HG03575 (cell line): Measurements from ENCODE around the gene EML6.

Source experiments
- ATAC-seq: cut with Tn5 transposase; IDR thresholded peaks from one replicate; pipeline ENCODE4 v1.9.1; 2021; ENCODE audit not compliant: unreplicated experiment, insufficient number of reproducible peaks, low FRiP score; ENCODE audit errors: extremely low read depth

EML6 gene

DNA sequence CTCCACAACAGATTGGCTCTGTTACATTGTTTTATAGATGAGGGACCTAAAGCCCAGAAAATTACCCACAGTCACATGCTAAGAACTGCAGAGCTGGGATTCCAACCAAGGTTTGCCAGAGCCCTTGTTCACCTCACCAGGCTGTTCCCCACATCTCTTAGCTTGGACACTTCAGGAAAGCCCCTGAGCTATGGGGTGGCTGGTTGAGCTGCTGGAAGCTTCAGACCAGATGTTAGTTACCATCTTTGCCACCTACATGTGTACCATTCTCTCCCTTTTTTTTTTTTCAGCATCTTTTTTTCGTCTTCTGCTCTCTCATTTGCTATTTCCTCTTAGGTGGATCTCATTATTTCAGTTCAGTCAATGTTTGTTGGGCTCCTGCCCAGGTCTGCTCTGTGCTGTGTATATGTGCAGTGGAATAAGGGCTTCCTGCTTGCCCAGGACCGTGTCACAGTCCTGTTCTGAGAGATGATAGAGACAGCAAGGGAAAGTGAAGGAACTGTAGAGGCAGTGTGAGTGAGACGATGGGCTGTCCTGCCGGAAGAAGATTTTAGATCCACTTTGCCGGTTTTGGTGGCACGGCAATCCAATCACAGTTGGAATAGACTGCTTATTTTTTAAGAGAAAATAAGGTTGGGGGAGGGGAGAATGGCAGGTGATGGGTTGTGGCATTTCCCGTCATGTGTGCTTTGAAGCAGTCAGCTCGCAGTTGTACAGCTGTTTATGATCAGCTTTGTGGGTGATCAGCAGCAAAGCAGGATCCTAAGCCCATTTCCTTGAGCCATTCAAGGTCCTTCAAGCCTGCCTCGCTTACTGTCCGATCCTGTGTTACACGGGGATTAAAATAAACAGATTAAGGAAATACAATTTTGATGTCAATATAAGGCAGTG lies 174.2 kb downstream of the EML6 start:
- ATAC-seq, result no peak

DNA sequence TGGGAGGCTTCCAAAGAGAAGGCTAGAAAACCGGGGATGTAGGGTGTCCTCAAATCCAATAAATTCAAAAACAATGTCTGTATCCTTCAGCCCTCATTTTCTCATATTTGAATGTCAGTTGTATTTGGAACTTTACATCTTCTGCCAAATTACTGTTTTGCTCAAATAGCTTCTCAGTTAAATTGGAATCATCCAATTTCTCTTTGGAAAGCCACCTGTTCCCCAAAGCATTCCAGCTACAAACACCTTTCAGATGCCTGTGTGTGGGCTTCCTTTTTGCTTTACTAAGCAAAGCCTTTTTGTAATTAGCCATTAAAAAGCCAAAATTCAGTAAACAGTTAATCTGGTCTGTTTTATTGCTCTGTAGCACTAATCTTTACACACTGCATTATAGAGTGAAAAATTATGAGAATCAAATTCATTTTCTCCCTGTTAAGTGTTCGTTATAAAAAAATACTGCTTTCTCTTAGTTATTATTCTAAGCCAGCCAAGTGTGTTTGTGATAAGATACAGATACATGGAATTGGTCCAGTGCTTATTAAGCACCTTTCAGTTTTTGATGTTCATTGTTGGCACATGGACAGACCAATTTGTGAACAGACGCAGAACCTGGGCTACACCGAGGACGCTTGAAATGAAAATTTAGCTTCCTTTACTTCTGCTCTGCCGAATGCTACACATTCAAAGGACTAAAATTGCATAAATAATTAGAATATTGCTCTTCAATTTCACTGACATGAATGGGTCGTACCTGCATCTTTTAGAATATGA lies 175.2 kb downstream of the EML6 start:
- ATAC-seq, result no peak

DNA sequence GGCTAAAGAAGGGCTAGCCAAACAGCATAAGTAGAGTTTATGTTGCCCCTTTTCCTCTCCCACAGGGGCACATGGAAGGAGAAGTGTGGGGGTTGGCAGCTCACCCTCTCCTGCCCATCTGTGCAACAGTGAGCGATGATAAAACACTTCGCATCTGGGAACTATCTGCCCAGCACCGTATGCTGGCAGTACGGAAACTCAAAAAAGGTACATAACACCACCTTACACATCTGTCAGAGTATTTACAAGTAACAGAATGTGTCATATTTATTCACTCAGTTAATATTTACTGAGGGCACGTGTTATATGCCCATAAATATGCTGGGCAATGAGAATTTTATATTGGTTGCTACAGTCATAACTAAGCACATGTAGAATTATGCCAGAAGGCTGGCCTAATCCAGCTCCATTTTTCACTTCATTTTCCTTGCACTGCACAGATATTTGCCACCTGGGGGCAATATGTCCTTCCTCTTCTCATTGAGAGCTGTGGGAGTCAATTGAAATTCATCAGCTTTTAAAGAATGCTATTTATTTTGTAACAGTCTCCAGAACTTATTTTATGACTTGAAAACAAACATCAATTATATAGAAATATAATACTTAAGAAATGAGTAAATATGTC lies 176.2 kb downstream of the EML6 start:
- no peak for ATAC-seq

DNA sequence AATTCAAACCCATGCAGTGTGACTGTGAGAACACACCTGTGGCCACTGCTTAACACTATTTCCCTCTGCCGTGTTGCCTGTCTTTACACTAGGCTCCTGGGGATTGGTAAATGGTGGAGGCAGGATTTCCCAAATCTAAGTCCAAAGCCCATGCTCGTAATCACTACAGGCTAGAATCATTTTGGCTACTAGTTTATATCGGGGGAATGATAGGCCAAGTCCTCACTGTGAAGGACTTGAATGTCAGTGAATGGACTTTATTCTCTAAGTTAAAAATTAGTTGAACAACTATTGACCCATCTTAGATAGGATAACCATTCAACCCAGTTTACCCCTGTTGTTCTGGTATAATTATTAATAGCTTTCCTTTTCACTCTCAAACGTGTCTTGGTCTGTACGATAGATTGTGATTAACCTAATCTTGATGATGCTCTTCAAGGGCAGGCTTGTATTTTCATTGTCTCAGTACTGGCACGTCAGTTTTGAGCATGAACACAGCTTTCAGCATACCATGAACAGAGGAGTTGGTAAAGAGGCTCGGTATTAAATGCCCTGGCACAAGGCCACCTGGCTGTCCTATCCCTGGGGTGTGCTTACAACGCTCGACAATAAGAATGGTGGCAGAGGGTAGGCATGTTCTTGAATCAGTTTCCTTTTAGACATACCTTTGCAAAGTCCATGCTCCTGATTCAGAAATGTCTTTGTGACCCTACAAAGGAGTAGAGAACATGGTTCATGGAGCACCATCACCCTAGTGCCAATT lies 177.9 kb downstream of the EML6 start:
- no peak for ATAC-seq

DNA sequence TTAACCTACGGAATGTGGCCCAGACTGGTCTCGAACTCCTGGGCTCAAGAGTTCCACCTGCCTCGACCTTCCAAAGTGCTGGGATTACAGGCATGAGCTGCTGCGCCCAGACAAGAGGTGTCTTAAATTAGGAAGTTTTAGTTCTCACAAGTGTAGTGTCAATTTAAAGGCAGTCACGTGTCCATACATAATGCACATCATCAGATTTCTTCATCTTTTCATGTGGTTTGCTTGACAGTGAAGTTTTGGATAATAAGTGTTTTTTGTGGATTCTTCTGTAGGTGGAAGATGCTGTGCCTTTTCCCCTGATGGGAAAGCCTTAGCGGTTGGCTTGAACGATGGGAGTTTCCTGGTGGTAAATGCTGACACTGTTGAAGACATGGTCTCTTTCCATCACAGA lies 179.3 kb downstream of the EML6 start:
- ATAC-seq, result no peak

DNA sequence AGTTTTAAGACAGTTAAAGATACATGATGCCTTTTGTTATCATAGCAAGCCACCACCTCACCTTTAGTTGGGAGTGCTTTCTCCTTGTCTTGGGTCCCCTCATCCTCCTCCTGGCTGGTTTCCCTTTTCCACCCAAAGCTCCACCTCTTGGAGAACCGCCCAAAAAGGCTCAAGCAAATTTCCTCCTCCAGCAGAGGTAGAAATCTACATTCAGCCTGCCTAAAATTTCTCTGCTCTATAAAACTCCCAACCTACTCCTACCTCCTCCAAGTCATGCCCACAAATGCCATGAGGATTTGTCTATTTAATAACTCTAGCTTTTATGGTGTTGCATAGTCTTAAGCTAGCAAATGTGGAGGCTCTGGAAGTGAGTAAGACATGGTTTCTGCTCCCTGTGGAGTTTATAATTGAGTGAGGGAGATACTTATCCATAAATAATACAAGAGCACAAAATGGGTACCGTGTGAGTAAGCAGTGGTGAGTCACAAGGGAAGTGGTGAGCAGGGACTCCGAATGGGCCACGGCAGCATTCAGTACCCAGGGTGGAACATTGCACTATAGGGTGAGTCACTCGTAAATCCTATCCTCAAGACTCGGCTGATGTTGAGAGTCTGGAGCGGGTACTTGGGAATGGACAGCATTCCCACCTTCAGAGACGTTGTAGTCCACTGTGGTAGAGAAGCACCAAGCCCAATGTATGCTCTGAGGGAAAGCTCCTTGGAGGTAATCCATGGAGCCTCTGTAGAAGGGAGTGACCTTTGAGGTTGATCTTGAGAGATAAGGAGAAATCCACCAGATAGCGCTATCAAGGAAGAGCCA lies 180.5 kb downstream of the EML6 start:
- ATAC-seq, result no peak

DNA sequence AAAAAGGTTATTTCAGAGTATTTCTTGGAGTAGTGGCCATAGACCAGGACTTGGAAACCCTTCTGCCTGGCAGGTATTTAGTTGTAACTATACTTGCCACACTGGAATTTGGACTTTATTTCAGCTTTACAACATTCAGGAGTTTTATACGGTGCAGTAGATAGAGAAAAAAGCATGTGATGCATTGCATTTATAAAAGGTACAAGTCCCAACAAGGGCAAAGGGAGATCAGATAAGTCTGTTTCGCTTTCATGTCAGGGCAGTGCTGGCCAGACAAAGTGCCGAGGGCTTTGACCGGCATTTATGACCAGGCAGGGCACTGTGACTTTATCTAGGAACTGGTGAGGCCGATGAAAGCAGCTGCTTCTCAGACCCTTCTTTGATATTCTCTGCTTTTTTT lies 181.4 kb downstream of the EML6 start:
- no peak for ATAC-seq

DNA sequence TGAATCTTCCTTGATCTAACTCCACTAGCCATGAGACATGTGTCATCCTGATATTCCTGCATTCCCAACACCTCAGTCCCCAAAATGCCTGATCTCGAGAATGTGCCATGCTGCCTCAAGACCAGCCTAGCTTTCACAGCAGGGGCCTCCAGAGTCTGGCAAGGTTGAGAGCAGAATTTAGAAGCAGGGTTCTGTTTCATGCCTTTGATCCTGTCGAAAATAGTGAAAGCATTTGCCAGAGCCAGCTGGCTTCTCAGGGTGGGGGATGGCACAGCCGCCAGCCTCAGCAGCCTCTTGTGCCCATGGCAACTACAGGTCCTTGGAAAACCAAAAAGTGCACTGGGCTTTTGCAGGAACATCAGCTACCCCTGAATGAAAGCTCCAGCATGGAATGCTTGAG lies 183.3 kb downstream of the EML6 start:
- ATAC-seq, result no peak

DNA sequence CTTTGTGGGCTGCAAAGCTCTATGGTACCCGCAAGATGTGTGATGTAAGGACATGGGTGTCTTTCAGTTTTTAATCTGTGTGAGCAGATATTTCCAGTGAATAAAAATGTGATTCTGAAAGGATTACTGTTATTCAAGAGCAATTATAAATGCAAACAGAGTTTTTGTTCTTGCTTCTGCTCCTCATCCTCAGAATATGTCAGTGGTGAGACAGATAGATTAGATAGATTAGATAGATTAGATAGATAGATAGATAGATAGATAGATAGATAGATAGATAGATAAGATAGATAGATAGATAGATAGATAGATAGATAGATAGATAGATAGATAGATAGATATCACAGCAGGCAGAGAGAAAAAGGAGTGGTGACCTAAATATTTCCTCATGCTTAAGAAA lies 184.2 kb downstream of the EML6 start:
- no peak for ATAC-seq

DNA sequence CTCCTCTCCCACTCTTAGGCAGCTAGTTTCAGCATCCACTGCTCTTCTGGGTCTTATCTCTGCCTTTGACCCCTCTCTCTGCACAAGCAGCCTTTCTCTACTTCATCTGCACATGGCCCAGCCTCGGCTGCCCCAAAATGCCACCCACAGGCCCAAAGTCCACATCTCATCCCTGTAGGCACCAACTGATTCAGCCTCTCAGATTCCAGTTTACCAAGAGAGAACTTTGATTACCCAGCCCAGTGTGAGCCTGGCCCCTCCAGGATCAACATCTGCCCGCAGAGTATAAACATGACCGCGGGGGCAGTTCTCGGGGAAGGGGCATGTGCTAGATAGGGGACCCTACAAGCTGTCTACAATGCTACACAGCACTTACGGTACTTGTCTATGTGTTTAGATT lies 185.1 kb downstream of the EML6 start:
- no peak for ATAC-seq

DNA sequence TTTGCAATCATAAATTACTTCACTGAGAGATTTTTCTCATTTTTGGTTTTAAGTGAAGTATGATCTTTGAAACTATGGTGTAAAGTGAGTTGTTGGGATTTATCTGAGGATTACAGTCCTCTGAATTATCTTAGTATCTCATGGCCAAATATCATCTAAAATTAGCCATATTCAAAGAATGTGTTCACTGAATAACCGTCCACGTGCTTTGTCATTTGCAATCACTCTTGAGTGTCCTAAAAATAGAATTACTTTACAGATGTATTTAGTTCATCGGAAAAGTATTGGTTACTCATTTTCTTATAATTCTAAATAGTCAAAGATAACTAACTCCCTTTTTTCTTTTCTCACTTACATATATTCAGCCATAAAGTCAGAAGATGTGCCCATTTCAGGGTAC lies 185.5 kb downstream of the EML6 start:
- no peak for ATAC-seq

DNA sequence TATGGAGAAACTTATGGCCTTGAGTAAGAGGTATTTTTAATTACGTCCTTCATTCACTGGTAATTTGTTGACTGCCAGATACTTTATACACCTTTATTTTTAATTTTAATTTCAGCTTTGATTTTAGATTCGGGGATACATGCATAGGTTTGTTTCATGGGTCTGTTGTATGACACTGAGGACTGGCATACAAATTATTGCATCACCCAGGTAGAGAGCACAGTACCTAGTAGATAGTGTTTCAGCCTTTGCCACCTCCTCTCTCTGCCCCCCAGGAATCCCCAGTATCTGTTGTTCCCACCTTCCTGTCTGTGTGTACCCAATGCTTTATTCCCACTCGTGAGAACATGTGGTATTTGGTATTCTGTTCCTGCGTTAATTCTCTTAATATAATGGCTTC lies 188.8 kb downstream of the EML6 start:
- ATAC-seq, result no peak

DNA sequence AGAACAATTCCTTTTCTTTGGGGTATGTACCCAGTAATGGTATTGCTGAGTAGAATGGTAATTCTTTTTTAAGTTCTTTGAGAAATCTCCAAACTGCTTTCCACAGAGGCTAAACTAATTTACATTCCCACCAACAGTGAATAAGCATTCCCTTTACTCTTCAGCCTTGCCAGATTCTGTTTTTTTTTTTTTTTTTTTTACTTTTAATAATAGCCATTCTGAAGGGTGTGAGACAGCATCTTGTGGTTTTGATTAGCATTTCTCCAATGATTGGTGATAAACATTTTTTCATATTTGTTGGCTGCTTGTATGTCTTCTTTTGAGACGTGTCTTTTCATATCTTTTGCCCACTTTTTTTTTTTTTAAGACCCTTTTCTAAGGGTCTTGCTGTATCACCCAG lies 189.4 kb downstream of the EML6 start:
- no peak for ATAC-seq

DNA sequence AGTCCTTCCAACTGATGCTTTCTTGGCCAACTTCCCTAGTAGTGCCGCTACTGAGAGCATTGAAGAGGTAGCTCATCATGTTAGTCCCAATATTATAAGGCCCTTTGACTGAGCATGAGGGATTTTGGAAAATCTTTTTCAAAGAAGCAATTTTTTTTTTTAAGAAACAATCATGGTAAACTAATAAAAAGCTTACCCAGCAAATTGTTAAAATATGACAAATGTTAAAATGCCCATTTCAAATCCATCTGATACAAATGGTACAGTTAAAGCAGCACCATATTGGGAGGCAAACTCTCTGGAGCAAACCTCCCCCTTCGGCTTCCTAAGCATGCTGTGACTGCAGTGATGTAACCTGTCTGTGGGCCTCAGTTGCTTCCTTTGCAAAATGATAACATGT lies 191.2 kb downstream of the EML6 start:
- no peak for ATAC-seq

DNA sequence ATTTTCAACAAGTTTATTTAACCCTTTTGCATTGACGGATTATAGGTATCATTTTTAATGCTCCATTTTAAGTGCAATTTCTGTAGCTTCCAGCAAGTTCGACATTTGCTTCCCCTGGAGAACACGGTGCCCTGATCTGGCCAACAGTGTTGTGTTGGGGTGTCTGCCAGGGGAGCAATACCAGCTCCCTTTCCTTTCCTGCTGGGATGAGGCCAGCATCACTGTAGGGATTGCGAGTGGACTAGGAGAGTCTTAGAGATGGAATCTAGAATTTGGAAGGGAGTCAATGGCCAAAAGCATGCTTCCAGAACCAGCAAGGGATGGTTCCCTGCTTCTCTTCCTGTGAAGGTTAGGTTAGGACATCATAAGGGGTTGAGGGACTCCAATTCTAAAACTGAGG lies 191.6 kb downstream of the EML6 start:
- ATAC-seq, result no peak

DNA sequence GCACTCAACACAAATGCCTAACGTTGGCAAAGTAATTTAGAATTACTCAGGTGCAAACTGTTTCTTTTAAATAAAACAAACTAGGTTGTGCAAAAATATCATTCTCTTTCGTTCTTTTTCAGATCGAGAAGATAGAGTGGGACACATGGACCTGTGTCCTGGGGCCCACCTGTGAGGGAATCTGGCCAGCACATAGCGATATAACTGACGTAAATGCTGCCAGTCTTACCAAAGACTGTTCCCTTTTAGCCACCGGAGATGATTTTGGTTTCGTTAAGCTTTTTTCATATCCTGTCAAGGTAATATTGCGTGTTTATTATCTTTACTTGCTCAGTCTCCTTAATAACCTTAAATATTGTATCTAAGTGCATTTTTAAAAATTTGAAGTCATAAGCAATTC lies 193.2 kb downstream of the EML6 start:
- no peak for ATAC-seq

DNA sequence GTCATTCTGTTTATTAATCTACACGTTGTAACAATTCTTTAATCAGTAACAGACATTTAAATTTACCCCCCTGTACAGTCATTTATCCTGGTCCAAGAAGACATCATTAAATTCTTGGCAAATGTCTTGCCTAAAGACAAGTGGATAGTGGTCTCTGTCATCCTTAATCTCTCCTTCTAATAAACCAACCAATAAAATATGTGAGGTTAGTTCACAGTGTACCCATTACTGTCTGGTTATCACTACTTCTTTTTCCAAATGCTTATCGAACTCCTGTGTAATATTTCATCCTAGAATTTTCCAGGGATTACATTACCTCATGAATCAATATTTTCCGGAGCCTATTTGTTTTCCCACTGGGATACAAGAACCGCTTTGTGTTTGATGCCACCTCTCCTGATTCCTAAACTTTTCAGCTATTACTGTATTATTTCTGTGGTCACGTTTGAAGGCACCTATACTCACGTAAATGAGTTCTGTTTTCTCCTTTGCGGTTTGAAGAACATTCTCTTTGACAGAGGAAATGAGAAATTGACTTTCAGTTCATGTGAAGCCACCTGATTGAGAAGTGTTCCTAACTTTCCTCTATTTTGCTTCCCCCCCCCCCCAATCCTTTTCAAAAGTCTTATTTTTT lies 195.3 kb downstream of the EML6 start:
- ATAC-seq, result no peak

DNA sequence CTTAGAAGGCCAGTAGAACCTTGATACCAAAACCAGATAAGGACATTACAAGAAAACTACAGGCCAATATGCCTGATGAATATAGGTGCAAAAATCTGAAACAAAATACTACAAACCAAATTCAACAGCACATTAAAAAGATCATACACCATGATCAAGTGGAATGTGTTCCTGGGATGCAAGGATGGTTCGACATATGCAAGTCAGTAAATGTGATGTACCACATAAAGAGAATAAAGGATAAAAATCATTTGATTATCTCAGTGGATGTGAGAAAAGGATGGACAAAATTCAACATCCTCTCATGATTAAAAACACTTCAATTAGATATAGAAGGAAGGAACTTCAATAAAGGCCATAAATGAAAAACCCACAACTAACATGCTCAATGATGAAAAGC lies 197.2 kb downstream of the EML6 start:
- no peak for ATAC-seq
